ENCODE data around the gene TNFSF18. TPM values are rescaled to one million over a fixed set of nuclear protein-coding genes. Genes with fewer than 3 reads are reported as not detected.
A peak's percentile ranks its signal among the peaks of the same experiment; 100 is the strongest.

The TNFSF18 gene
- total RNA-seq, 1 experiment from 2014 or later: 1.6 TPM

- intact Hi-C loops (cut with micrococcal nuclease): no loop called here
Observed at GRCh38 chr1:173062150-173062938, 11.6 kb upstream of the TNFSF18 start.

More at GRCh38 chr1:173062150-173062938, 11.6 kb upstream of the TNFSF18 start:
- POLR2A ChIA-PET: no interaction called here
- no peaks in the 10 kb centered on the region for H3K79me2 ChIP-seq (ENCODE audit: insufficient read depth, low read length)
- no peak overlapping the region for H3K27ac ChIP-seq (ENCODE audit: low read depth, low read length)
- TF ChIP-seq, protein P1, sequence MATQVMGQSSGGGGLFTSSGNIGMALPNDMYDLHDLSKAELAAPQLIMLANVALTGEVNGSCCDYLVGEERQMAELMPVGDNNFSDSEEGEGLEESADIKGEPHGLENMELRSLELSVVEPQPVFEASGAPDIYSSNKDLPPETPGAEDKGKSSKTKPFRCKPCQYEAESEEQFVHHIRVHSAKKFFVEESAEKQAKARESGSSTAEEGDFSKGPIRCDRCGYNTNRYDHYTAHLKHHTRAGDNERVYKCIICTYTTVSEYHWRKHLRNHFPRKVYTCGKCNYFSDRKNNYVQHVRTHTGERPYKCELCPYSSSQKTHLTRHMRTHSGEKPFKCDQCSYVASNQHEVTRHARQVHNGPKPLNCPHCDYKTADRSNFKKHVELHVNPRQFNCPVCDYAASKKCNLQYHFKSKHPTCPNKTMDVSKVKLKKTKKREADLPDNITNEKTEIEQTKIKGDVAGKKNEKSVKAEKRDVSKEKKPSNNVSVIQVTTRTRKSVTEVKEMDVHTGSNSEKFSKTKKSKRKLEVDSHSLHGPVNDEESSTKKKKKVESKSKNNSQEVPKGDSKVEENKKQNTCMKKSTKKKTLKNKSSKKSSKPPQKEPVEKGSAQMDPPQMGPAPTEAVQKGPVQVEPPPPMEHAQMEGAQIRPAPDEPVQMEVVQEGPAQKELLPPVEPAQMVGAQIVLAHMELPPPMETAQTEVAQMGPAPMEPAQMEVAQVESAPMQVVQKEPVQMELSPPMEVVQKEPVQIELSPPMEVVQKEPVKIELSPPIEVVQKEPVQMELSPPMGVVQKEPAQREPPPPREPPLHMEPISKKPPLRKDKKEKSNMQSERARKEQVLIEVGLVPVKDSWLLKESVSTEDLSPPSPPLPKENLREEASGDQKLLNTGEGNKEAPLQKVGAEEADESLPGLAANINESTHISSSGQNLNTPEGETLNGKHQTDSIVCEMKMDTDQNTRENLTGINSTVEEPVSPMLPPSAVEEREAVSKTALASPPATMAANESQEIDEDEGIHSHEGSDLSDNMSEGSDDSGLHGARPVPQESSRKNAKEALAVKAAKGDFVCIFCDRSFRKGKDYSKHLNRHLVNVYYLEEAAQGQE (IDR thresholded peaks at IDR 0.05; ENCODE audit: low read depth): no peak
- TF ChIP-seq FOSL1 (IDR thresholded peaks at IDR 0.05; ENCODE audit: low read depth) (peak; percentile 69), ELF1 (IDR thresholded peaks at IDR 0.05; ENCODE audit: borderline replicate concordance, low read depth) (no peak), RAD21 (IDR thresholded peaks at IDR 0.05; ENCODE audit: low read depth) (no peak), TCF7L2 (IDR thresholded peaks at IDR 0.05; ENCODE audit: borderline replicate concordance, extremely low read depth, insufficient read depth, insufficient read length) (no peak), SP1 (IDR thresholded peaks at IDR 0.05; ENCODE audit: low read depth) (peak; percentile 52), EGR1 (IDR thresholded peaks at IDR 0.05; ENCODE audit: low read depth) (no peak), CBX3 (IDR thresholded peaks at IDR 0.05; ENCODE audit: low read depth) (peak; percentile 54; the same call in 1 of the 2 replicates), SIN3A (IDR thresholded peaks at IDR 0.05; ENCODE audit: low read depth) (no peak), ZNF274 (IDR thresholded peaks at IDR 0.05; ENCODE audit: low read depth, low read length) (no peak), JUND (IDR thresholded peaks at IDR 0.05) (peak; percentile 67)
- DNase-seq (ENCODE audit: low read depth, low spot score) (no peak), ATAC-seq (peak; percentile 94)
- no peaks in the 10 kb centered on the region for H3K9me3 ChIP-seq (ENCODE audit: control insufficient read depth in 1 of 2, insufficient read depth in 1 of 2, low read depth in 1 of 2, low read length in 2 of 2)
- H3K9ac ChIP-seq (ENCODE audit: low read length): no peak overlapping the region
- peak overlapping the region; percentile 46 for H3K4me2 ChIP-seq (ENCODE audit: low read length)
- H3K4me3 ChIP-seq (replicated peaks in 1 of 2; ENCODE audit: low read depth in 1 of 2, low read length in 2 of 2): no peak overlapping the region
- H3K9me2 ChIP-seq (ENCODE audit: insufficient read depth): no peaks in the 10 kb centered on the region
- H3K36me3 ChIP-seq (ENCODE audit: control insufficient read depth in 1 of 2, insufficient read depth in 2 of 2, low read length in 2 of 2): peaks cover 0 to 6% of the 10 kb centered on the region in 2 experiments; a peak in 1 of 4 replicates
- CTCF ChIA-PET: no interaction called here
- RAD21 ChIA-PET (ENCODE audit: low non-redundant PET in 1 of 2, low total read pairs in 2 of 2, uncharacterized antibody in 2 of 2, unreplicated experiment in 2 of 2): interaction anchor here in 1 of 2 experiments (0.9 kb wide), 1 partner anchor 12 kb away, joined by 3 read pairs; the partner anchor contains the start of gene TNFSF18
- H3K27me3 ChIP-seq (ENCODE audit: insufficient read depth, low read length): no peaks in the 10 kb centered on the region
- peaks cover 3 to 15% of the 10 kb centered on the region in 2 experiments; a peak in 2 of 4 replicates for H3K4me1 ChIP-seq (ENCODE audit: control insufficient read depth in 1 of 2, insufficient read depth in 2 of 2, low read length in 2 of 2)
- BruUV-seq (replicated peaks): no TSS peak
- H2AFZ ChIP-seq (ENCODE audit: low read depth, low read length, poor library complexity, severe bottlenecking): peak overlapping the region; percentile 57
- H4K20me1 ChIP-seq (ENCODE audit: insufficient read depth): no peaks in the 10 kb centered on the region

All from HCT116 (cell line).